Esophagus muscularis mucosa (tissue), 4 donors: ENCODE data around the gene MTA3. TPM values are rescaled to one million over a fixed set of nuclear protein-coding genes. Genes with fewer than 3 reads are reported as not detected.

ENCODE experiments used
- DNase-seq: peaks from one replicate; pipeline ENCODE4 v3.0.0-alpha.2; 2017; ENCODE audit errors: extremely low spot score
- H3K27ac ChIP-seq, 4 donors: fragments of 200-600 bp; sonication (generic); replicated peaks in 1 of 4; 1 replicate in 3 of 4; 2 replicates in 1 of 4; pipeline ENCODE4 v1.5.1; 2016 to 2019; ENCODE audit warnings: mild to moderate bottlenecking in 1 of 4
- H3K27me3 ChIP-seq, 4 donors: fragments of 200-600 bp; sonication (generic); one replicate each; pipeline versions ENCODE4 v1.5.1 to v1.6.0; 2016 to 2019
- H3K36me3 ChIP-seq, 4 donors: fragments of 200-600 bp; sonication (generic); one replicate each; pipeline ENCODE4 v1.5.1; 2016 to 2019
- H3K4me1 ChIP-seq, 4 donors: fragments of 200-600 bp; sonication (generic); one replicate each; pipeline ENCODE4 v1.5.1; 2016 to 2019
- H3K4me3 ChIP-seq, 4 donors: fragments of 200-600 bp; sonication (generic); 1 replicate in 2 of 4; 2 replicates in 2 of 4; pipeline ENCODE4 v1.5.1; 2016 to 2019; ENCODE audit warnings: mild to moderate bottlenecking in 4 of 4, moderate library complexity in 1 of 4
- H3K9me3 ChIP-seq, 4 donors: fragments of 200-600 bp; sonication (generic); 1 replicate in 3 of 4; 2 replicates in 1 of 4; pipeline ENCODE4 v1.5.1; 2016 to 2019
- EP300 ChIP-seq: sonication (generic); formaldehyde crosslinking; IDR thresholded peaks from one replicate; pipeline ENCODE4 v1.6.1; 2017; ENCODE audit warnings: antibody characterized with exemption
- POLR2A ChIP-seq: fragments of 450-650 bp; IDR thresholded peaks from one replicate; pipeline ENCODE4 v1.6.1; 2017; ENCODE audit warnings: antibody characterized with exemption, moderate library complexity, mild to moderate bottlenecking, low read depth
- POLR2AphosphoS5 ChIP-seq, 2 donors: sonication (generic); formaldehyde crosslinking; IDR thresholded peaks; one replicate each; pipeline ENCODE4 v1.6.1; 2017; ENCODE audit warnings: antibody characterized with exemption in 2 of 2
- WGBS: methylation state at CpG from one replicate; pipeline ENCODE4 v1.1.5; 2018; 5-methylcytosine and 5-hydroxymethylcytosine counted together
- intact Hi-C: fragments of 100-400 bp; cut with DNase I; formaldehyde crosslinking; loops from one replicate; pipeline ENCODE4 v1.15.1; 2023
- total RNA-seq, 4 donors: library from RNA; depleted of rRNA; stranded (reverse); fragments of >200 nt; gene quantifications; one replicate each; pipeline versions ENCODE4 v1.1.0 to v1.2.1, GENCODE V29; 2016
- TF ChIP-seq, protein P1 (sequence below), 3 experiments: fragments of 200-600 bp in 2 of 3; fragments of 450-650 bp in 1 of 3; sonication (generic) in 2 of 3; IDR thresholded peaks; one replicate each; pipeline ENCODE4 v1.5.1; 2017 to 2019; ENCODE audit warnings: antibody characterized with exemption in 3 of 3, mild to moderate bottlenecking in 2 of 3, moderate library complexity in 1 of 3

Gene MTA3
- total RNA-seq, 4 donors from 2014 or later = 20.5 to 27.7 (median 24.3) TPM

GRCh38 chr2:42754776-42755140, 186.3 kb downstream of the MTA3 start:
- intact Hi-C loops = no loop called here
- H3K27me3 ChIP-seq = no peaks in the 10 kb centered on the region
- TF ChIP-seq POLR2A (no peak), EP300 (no peak), POLR2AphosphoS5 (IDR thresholded peaks at IDR 0.05) (no peak)
- TF ChIP-seq, protein P1, sequence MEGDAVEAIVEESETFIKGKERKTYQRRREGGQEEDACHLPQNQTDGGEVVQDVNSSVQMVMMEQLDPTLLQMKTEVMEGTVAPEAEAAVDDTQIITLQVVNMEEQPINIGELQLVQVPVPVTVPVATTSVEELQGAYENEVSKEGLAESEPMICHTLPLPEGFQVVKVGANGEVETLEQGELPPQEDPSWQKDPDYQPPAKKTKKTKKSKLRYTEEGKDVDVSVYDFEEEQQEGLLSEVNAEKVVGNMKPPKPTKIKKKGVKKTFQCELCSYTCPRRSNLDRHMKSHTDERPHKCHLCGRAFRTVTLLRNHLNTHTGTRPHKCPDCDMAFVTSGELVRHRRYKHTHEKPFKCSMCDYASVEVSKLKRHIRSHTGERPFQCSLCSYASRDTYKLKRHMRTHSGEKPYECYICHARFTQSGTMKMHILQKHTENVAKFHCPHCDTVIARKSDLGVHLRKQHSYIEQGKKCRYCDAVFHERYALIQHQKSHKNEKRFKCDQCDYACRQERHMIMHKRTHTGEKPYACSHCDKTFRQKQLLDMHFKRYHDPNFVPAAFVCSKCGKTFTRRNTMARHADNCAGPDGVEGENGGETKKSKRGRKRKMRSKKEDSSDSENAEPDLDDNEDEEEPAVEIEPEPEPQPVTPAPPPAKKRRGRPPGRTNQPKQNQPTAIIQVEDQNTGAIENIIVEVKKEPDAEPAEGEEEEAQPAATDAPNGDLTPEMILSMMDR (IDR thresholded peaks at IDR 0.05) = no peak
- no peak overlapping the region for H3K4me3 ChIP-seq
- 77% methylated on average over 7 of the region's 8 CpGs for WGBS
- H3K4me1 ChIP-seq = peaks cover 0 to 17% (median 12%) of the 10 kb centered on the region in 4 donors
- no peak overlapping the region for H3K27ac ChIP-seq
- H3K36me3 ChIP-seq = peaks cover 0 to 26% (median 10%) of the 10 kb centered on the region in 4 donors
- H3K9me3 ChIP-seq = no peaks in the 10 kb centered on the region
- no peak for DNase-seq

- no peaks in the 10 kb centered on the region for H3K9me3 ChIP-seq
- H3K36me3 ChIP-seq = peaks cover 0 to 26% (median 11%) of the 10 kb centered on the region in 4 donors
- no peak overlapping the region for H3K4me3 ChIP-seq
- H3K27ac ChIP-seq = no peak overlapping the region
- intact Hi-C loops = no loop called here
- H3K27me3 ChIP-seq = no peaks in the 10 kb centered on the region
- DNase-seq = no peak
- 76% methylated on average over 13 of the region's 14 CpGs for WGBS
- TF ChIP-seq EP300 (no peak), POLR2A (no peak), POLR2AphosphoS5 (IDR thresholded peaks at IDR 0.05) (no peak)
- TF ChIP-seq, protein P1 (IDR thresholded peaks at IDR 0.05) = no peak
- H3K4me1 ChIP-seq = peaks cover 0 to 17% (median 12%) of the 10 kb centered on the region in 4 donors
These were observed 186.9 kb downstream of the MTA3 start for GRCh38 chr2:42755191-42755880.

DNA sequence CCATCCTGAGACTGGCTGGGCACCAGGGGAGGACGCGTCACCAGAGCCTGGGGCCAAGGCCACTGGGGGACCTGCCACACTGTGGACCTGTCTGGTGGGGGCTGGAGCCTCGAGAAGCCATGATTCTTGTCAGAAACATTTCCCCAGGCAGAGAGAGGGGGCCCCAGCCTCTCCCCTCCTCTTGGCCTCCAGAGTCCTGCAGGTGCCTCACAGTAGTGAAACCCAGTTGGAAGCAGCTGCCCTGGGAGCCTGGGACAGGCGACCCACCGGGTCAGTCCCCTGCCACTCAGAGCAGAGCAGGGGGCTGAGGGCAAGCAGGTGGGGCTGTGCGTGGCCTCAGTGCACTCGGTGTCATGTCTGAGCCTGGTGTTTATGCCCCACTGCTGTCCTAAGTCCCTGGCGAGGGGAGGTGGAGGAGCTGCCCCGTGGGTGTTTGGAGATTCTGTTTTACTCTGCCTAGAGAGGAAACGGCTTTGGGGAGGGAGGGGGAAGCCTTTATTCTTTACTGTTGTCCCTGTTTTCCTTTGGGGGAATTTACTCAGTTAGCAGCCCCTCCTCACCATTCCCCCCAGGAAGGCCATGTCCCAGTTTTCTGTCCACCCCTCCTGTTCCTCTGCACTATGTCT, 187.8 kb downstream of the MTA3 start:
- peaks cover 0 to 17% (median 12%) of the 10 kb centered on the region in 4 donors for H3K4me1 ChIP-seq
- H3K36me3 ChIP-seq = peaks cover 0 to 26% (median 11%) of the 10 kb centered on the region in 4 donors
- DNase-seq = no peak
- no peak overlapping the region for H3K27ac ChIP-seq
- intact Hi-C loops = no loop called here
- no peaks in the 10 kb centered on the region for H3K27me3 ChIP-seq
- H3K9me3 ChIP-seq = no peaks in the 10 kb centered on the region
- 76% methylated on average over 8 of the region's 10 CpGs for WGBS
- no peak for TF ChIP-seq POLR2A
- TF ChIP-seq EP300 = no peak
- TF ChIP-seq, protein P1 (IDR thresholded peaks at IDR 0.05) = no peak
- TF ChIP-seq POLR2AphosphoS5 (IDR thresholded peaks at IDR 0.05) = no peak
- no peak overlapping the region for H3K4me3 ChIP-seq

GRCh38 chr2:42756966-42757513, 188.6 kb downstream of the MTA3 start:
- no peak overlapping the region for H3K4me3 ChIP-seq
- TF ChIP-seq, protein P1 (IDR thresholded peaks at IDR 0.05) = no peak
- no peaks in the 10 kb centered on the region for H3K27me3 ChIP-seq
- 95% methylated on average over 5 of the region's 6 CpGs for WGBS
- intact Hi-C loops = no loop called here
- no peaks in the 10 kb centered on the region for H3K9me3 ChIP-seq
- no peak for DNase-seq
- peaks cover 0 to 26% (median 11%) of the 10 kb centered on the region in 4 donors for H3K36me3 ChIP-seq
- H3K4me1 ChIP-seq = peaks cover 0 to 13% (median 11%) of the 10 kb centered on the region in 4 donors
- H3K27ac ChIP-seq = no peak overlapping the region
